ENCODE measurements around the gene HDHD3. TPM values are rescaled to one million over a fixed set of nuclear protein-coding genes. Genes with fewer than 3 reads are reported as not detected.

The HDHD3 gene, protein sequence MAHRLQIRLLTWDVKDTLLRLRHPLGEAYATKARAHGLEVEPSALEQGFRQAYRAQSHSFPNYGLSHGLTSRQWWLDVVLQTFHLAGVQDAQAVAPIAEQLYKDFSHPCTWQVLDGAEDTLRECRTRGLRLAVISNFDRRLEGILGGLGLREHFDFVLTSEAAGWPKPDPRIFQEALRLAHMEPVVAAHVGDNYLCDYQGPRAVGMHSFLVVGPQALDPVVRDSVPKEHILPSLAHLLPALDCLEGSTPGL
- total RNA-seq (2022) (10.1 and 11.5 TPM in 2 replicates), Bru-seq, nascent RNA (percentile 59 among the genes with signal in this experiment), BruChase-seq, experiment 1, labeled RNA remaining after a 6-hour chase (percentile 52 among the genes with signal in this experiment), BruChase-seq, experiment 2, labeled RNA remaining after a 2-hour chase (percentile 67 among the genes with signal in this experiment)
- long read RNA-seq, transcript HDHD3-202 (3 exons, 1,497 nt) = major isoform, 10 of 14 reads
- long read RNA-seq, partial matches to known transcripts = 0 of 14 reads
- long read RNA-seq, other reads (novel, unspliced or antisense) = 0 of 14 reads

DNA sequence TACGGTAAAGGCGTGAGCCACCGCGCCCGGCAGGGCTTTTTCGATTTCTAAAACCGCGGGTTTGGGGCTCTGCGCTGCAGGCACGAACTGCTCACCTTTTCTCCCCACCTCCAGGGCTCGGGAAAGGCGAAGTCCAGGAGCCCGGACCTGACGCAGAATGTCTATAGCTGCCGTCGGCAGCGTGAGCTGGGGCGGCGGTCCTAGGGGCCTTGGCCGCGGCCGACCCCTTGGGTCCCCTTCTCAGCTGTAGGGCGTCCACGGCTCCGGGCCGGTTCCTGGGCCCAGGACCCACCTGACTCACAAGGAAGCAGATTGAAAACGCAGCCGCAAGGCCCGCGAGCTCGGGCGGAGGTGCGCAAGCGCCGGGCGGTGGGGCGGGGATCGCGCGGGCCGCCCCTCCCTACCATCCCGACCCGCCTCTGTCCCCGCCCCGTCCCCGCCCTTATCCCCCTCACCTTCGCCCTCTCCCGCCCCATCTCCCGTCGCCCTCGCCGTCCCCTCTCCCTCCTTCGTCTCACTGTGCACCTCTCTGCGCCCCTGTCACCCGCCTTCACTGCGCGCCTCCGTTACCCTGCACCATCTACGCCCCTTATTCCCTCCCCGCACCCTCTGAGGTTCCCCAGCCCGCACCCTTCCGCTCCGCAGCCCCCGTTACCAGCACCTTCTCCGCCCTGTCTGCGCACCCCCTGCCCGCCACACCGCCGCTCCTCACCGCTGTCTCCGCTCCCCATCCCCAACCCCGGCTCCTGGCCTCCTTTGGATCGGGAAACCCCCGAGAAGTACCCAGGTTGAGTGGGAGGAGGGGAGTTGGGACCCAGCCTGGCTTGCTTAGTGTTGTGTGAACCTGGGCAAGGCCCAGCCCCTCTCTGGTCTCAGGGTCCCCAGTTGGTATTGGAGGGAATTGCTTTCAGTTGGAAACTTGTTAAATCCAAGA is at the start of gene HDHD3:
Gene HDHD3, minus strand, starts transcription at position 353 of the 934 bp plus-strand sequence. CDS start 2,632 bp downstream, outside the sequence.
- POLR2A ChIA-PET = interaction anchor here (0.6 to 1.8 kb wide), 6 partner anchors 24 to 692 kb away, joined by 3 to 9 read pairs (median 4); partner anchors contain the start of genes ALAD, BSPRY, C9orf43 and CDC26
- peaks cover 10% of the 10 kb centered on the region for H3K4me1 Mint-ChIP-seq (ENCODE audit: insufficient read depth, unreplicated experiment)
- no peaks in the 10 kb centered on the region for H3K9me3 Mint-ChIP-seq (ENCODE audit: unreplicated experiment)
- H3K27me3 Mint-ChIP-seq (ENCODE audit: insufficient read depth, unreplicated experiment) = no peaks in the 10 kb centered on the region
- peak; percentile 80 for DNase-seq (ENCODE audit: unreplicated experiment)
- CTCF ChIA-PET = interaction anchor here (0.7 to 0.9 kb wide), 2 partner anchors 102 to 278 kb away, joined by 3 to 4 read pairs; partner anchors contain the start of gene CDC26
- peak within 1 kb of the TSS; percentile 78 for H3K4me3 Mint-ChIP-seq (ENCODE audit: unreplicated experiment)
- TF ChIP-seq, protein P1, sequence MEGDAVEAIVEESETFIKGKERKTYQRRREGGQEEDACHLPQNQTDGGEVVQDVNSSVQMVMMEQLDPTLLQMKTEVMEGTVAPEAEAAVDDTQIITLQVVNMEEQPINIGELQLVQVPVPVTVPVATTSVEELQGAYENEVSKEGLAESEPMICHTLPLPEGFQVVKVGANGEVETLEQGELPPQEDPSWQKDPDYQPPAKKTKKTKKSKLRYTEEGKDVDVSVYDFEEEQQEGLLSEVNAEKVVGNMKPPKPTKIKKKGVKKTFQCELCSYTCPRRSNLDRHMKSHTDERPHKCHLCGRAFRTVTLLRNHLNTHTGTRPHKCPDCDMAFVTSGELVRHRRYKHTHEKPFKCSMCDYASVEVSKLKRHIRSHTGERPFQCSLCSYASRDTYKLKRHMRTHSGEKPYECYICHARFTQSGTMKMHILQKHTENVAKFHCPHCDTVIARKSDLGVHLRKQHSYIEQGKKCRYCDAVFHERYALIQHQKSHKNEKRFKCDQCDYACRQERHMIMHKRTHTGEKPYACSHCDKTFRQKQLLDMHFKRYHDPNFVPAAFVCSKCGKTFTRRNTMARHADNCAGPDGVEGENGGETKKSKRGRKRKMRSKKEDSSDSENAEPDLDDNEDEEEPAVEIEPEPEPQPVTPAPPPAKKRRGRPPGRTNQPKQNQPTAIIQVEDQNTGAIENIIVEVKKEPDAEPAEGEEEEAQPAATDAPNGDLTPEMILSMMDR (IDR thresholded peaks at IDR 0.05; ENCODE audit: unreplicated experiment) = no peak
- H3K27ac Mint-ChIP-seq (ENCODE audit: low read depth, unreplicated experiment) = peak within 1 kb of the TSS; percentile 64
- H3K36me3 Mint-ChIP-seq (ENCODE audit: insufficient read depth, unreplicated experiment) = peaks cover 12% of the 10 kb centered on the region
- intact Hi-C loops (cut with micrococcal nuclease) = no loop called here
- no TSS peak for BruUV-seq (replicated peaks)

DNA sequence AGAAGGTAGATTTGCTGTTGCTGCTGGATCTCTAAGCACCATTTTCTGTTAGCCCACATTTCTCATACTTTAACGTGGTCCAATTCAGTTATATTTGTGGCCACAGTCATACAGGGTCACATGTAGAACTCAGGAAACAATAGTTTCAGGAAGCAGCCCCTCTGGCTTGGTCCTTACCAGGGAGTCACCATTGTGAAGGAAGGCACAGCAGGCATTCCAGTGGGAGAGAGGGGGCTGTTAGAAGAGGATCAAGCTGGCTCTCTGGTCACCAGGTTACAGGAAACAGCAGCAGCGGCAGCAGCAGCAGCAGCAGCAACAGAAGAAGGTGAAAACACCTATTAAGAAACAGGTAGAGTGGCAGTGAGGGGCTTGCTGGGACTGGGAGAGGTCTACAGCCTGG is 48.3 kb upstream of the HDHD3 start:
- DNase-seq (ENCODE audit: unreplicated experiment) = no peak
- no peak overlapping the region for H3K27ac Mint-ChIP-seq (ENCODE audit: low read depth, unreplicated experiment)
- no peaks in the 10 kb centered on the region for H3K36me3 Mint-ChIP-seq (ENCODE audit: insufficient read depth, unreplicated experiment)
- CTCF ChIA-PET = interaction anchor here (0.7 to 1.3 kb wide), 4 partner anchors 21 to 231 kb away, joined by 3 to 9 read pairs (median 4); no protein-coding TSS in a partner anchor
- H3K27me3 Mint-ChIP-seq (ENCODE audit: insufficient read depth, unreplicated experiment) = no peaks in the 10 kb centered on the region
- TF ChIP-seq, protein P1 (IDR thresholded peaks at IDR 0.05; ENCODE audit: unreplicated experiment) = no peak
- H3K4me1 Mint-ChIP-seq (ENCODE audit: insufficient read depth, unreplicated experiment) = peaks cover 6% of the 10 kb centered on the region
- no peak overlapping the region for H3K4me3 Mint-ChIP-seq (ENCODE audit: unreplicated experiment)
- intact Hi-C loops (cut with micrococcal nuclease) = no loop called here
- POLR2A ChIA-PET = interaction anchor here (1.1 kb wide), 1 partner anchor 15 kb away, joined by 3 read pairs; the partner anchor contains the start of genes C9orf43 and POLE3
- no TSS peak for BruUV-seq (replicated peaks)
- H3K9me3 Mint-ChIP-seq (ENCODE audit: unreplicated experiment) = no peaks in the 10 kb centered on the region

DNA sequence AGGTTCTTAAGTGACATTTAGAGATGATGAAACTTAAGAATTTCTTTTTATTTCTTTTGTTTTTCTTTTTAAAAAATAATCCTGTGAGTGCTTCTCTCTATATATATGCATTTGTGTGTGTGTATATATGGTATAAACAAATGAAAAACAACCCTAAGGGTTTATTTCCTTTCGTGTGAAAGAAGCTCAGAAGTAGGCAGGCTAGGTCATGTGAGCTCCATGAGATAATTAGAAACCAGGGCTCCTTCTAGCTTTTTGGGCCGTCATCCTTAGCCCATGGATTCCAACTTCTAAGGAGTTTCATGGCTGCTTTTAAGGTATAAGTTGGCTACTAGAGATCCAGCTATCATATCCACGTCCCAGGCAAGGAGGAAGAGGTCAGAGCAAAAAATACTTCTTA is 44.9 kb upstream of the HDHD3 start:
- Mint-ChIP-seq H3K36me3 (ENCODE audit: insufficient read depth, unreplicated experiment) (no peaks in the 10 kb centered on the region), H3K4me1 (ENCODE audit: insufficient read depth, unreplicated experiment) (no peaks in the 10 kb centered on the region), H3K4me3 (ENCODE audit: unreplicated experiment) (no peak overlapping the region), H3K9me3 (ENCODE audit: unreplicated experiment) (no peaks in the 10 kb centered on the region), H3K27me3 (ENCODE audit: insufficient read depth, unreplicated experiment) (no peaks in the 10 kb centered on the region), H3K27ac (ENCODE audit: low read depth, unreplicated experiment) (no peak overlapping the region)
- intact Hi-C loops (cut with micrococcal nuclease) = no loop called here
- no peak for DNase-seq (ENCODE audit: unreplicated experiment)
- CTCF ChIA-PET = interaction anchor here (0.6 to 1.0 kb wide), 5 partner anchors 9 to 1034 kb away, joined by 3 to 4 read pairs (median 3); no protein-coding TSS in a partner anchor
- POLR2A ChIA-PET = interaction anchor here (1.0 kb wide), 1 partner anchor 18 kb away, joined by 3 read pairs; no protein-coding TSS in a partner anchor
- TF ChIP-seq, protein P1 (IDR thresholded peaks at IDR 0.05; ENCODE audit: unreplicated experiment) = no peak
- BruUV-seq (replicated peaks) = no TSS peak
